ENCODE data around the gene TPD52L1.
A peak's percentile ranks its signal among the peaks of the same experiment; 100 is the strongest.

The TPD52L1 gene

GRCh38 chr6:125227244-125227643, 73.7 kb downstream of the TPD52L1 start:
- no peak overlapping the region for H3K4me3 ChIP-seq
- no peak overlapping the region for H3K27ac ChIP-seq

GRCh38 chr6:125228981-125229479, 75.5 kb downstream of the TPD52L1 start:
- H3K27ac ChIP-seq: no peak overlapping the region
- no peak overlapping the region for H3K4me3 ChIP-seq

GRCh38 chr6:125230674-125231073, 77.1 kb downstream of the TPD52L1 start:
- no peak overlapping the region for H3K27ac ChIP-seq
- no peak overlapping the region for H3K4me3 ChIP-seq

GRCh38 chr6:125231133-125231532, 77.6 kb downstream of the TPD52L1 start:
- H3K27ac ChIP-seq: no peak overlapping the region
- no peak overlapping the region for H3K4me3 ChIP-seq

- Histone ChIP-seq H3K4me3 (no peak overlapping the region), H3K27ac (no peak overlapping the region)
Measured at GRCh38 chr6:125231574-125232343, 78.2 kb downstream of the TPD52L1 start.

GRCh38 chr6:125232466-125232865, 78.9 kb downstream of the TPD52L1 start:
- H3K27ac ChIP-seq: no peak overlapping the region
- H3K4me3 ChIP-seq: no peak overlapping the region

GRCh38 chr6:125233202-125233601, 79.6 kb downstream of the TPD52L1 start:
- Histone ChIP-seq H3K27ac (no peak overlapping the region), H3K4me3 (no peak overlapping the region)

GRCh38 chr6:125236536-125237327, 83.2 kb downstream of the TPD52L1 start:
- Histone ChIP-seq H3K27ac (no peak overlapping the region), H3K4me3 (no peak overlapping the region)

- Histone ChIP-seq H3K27ac (no peak overlapping the region), H3K4me3 (no peak overlapping the region)
Measured at GRCh38 chr6:125237764-125238163, 84.2 kb downstream of the TPD52L1 start.

- H3K4me3 ChIP-seq: no peak overlapping the region
- peak overlapping the region in 2 of 21 experiments; percentile 14 to 15 for H3K27ac ChIP-seq
Measured at GRCh38 chr6:125245109-125245508, 91.5 kb downstream of the TPD52L1 start.

GRCh38 chr6:125245523-125246264, 92.1 kb downstream of the TPD52L1 start:
- H3K27ac ChIP-seq: peak overlapping the region in 3 of 21 experiments; percentile 14 to 31 (median 15)
- no peak overlapping the region for H3K4me3 ChIP-seq

GRCh38 chr6:125246566-125246965, 93.0 kb downstream of the TPD52L1 start:
- Histone ChIP-seq H3K27ac (no peak overlapping the region), H3K4me3 (no peak overlapping the region)

- Histone ChIP-seq H3K4me3 (no peak overlapping the region), H3K27ac (no peak overlapping the region)
Measured at GRCh38 chr6:125248136-125248535, 94.6 kb downstream of the TPD52L1 start.

GRCh38 chr6:125250511-125250910, 96.9 kb downstream of the TPD52L1 start:
- Histone ChIP-seq H3K4me3 (no peak overlapping the region), H3K27ac (no peak overlapping the region)

- H3K4me3 ChIP-seq: no peak overlapping the region
- H3K27ac ChIP-seq: peak overlapping the region in 4 of 21 experiments; percentile 21 to 45 (median 36)
Measured at GRCh38 chr6:125251516-125252220, 98.1 kb downstream of the TPD52L1 start.

GRCh38 chr6:125252891-125253290, 99.3 kb downstream of the TPD52L1 start:
- no peak overlapping the region for H3K4me3 ChIP-seq
- no peak overlapping the region for H3K27ac ChIP-seq

GRCh38 chr6:125253881-125254280, 100.3 kb downstream of the TPD52L1 start:
- Histone ChIP-seq H3K4me3 (no peak overlapping the region), H3K27ac (no peak overlapping the region)

GRCh38 chr6:125254321-125254720, 100.7 kb downstream of the TPD52L1 start:
- no peak overlapping the region for H3K27ac ChIP-seq
- H3K4me3 ChIP-seq: no peak overlapping the region

GRCh38 chr6:125255201-125255600, 101.6 kb downstream of the TPD52L1 start:
- Histone ChIP-seq H3K27ac (no peak overlapping the region), H3K4me3 (no peak overlapping the region)

- Histone ChIP-seq H3K27ac (no peak overlapping the region), H3K4me3 (no peak overlapping the region)
Measured at GRCh38 chr6:125257351-125257750, 103.8 kb downstream of the TPD52L1 start.
